HG02763 (cell line): Measurements from ENCODE around the gene SMIM36.
"Not testable (repeated sequence)": the region's sequence is repeated elsewhere in the genome, so short reads cannot be mapped to it uniquely, and the experiment has no call there.

Experiments used
- ATAC-seq: cut with Tn5 transposase; IDR thresholded peaks from one replicate; pipeline ENCODE4 v1.9.1; 2021; ENCODE audit warnings: mild to moderate bottlenecking, moderate library complexity; ENCODE audit not compliant: unreplicated experiment

SMIM36 gene

GRCh38 chr17:55507669-55508068, 3.6 kb downstream of the SMIM36 start:
- ATAC-seq, result not testable (repeated sequence)

- ATAC-seq, result not testable (repeated sequence)
Measured at GRCh38 chr17:55501626-55502025, 9.6 kb downstream of the SMIM36 start.

- no peak for ATAC-seq
Measured at GRCh38 chr17:55500103-55500502, 11.1 kb downstream of the SMIM36 start.

- ATAC-seq, result no peak
Measured at GRCh38 chr17:55496094-55496881, 15.0 kb downstream of the SMIM36 start.

- ATAC-seq, result no peak
Measured at GRCh38 chr17:55495239-55495638, 16.0 kb downstream of the SMIM36 start.

- no peak for ATAC-seq
Measured at GRCh38 chr17:55492781-55493341, 18.4 kb downstream of the SMIM36 start.

- ATAC-seq, result no peak
Measured at GRCh38 chr17:55490376-55490775, 20.9 kb downstream of the SMIM36 start.

- no peak for ATAC-seq
Measured at GRCh38 chr17:55487695-55488432, 23.4 kb downstream of the SMIM36 start.

- ATAC-seq, result no peak
Measured at GRCh38 chr17:55484575-55484974, 26.7 kb downstream of the SMIM36 start.

GRCh38 chr17:55482591-55483389, 28.5 kb downstream of the SMIM36 start:
- no peak for ATAC-seq

GRCh38 chr17:55480631-55481315, 30.5 kb downstream of the SMIM36 start:
- ATAC-seq, result no peak

GRCh38 chr17:55479903-55480302, 31.3 kb downstream of the SMIM36 start:
- ATAC-seq, result no peak

GRCh38 chr17:55478971-55479370, 32.3 kb downstream of the SMIM36 start:
- no peak for ATAC-seq

GRCh38 chr17:55466671-55467070, 44.6 kb downstream of the SMIM36 start:
- no peak for ATAC-seq

- ATAC-seq, result not testable (repeated sequence)
Measured at GRCh38 chr17:55465771-55466170, 45.5 kb downstream of the SMIM36 start.

- ATAC-seq, result peak; percentile 60
Measured at GRCh38 chr17:55463600-55463999, 47.7 kb downstream of the SMIM36 start.

GRCh38 chr17:55462711-55463110, 48.5 kb downstream of the SMIM36 start:
- no peak for ATAC-seq

- no peak for ATAC-seq
Measured at GRCh38 chr17:55462234-55462633, 49.0 kb downstream of the SMIM36 start.

- no peak for ATAC-seq
Measured at GRCh38 chr17:55458978-55459377, 52.3 kb downstream of the SMIM36 start.

- ATAC-seq, result no peak
Measured at GRCh38 chr17:55458287-55458900, 52.9 kb downstream of the SMIM36 start.
